Measurements from ENCODE around the gene MYH11. TPM values are rescaled to one million over a fixed set of nuclear protein-coding genes. Genes with fewer than 3 reads are reported as not detected.
"Not testable (repeated sequence)": the region's sequence is repeated elsewhere in the genome, so short reads cannot be mapped to it uniquely, and the experiment has no call there.

Gene MYH11
- total RNA-seq, 1 donor from 2014 or later, result not detected

GRCh38 chr16:15812401-15812750, 44.5 kb downstream of the MYH11 start:
- intact Hi-C loops (cut with micrococcal nuclease), result not testable (repeated sequence)

- intact Hi-C loops (cut with micrococcal nuclease), result no loop called here
These were observed 45.1 kb downstream of the MYH11 start for GRCh38 chr16:15811481-15812400.

DNA sequence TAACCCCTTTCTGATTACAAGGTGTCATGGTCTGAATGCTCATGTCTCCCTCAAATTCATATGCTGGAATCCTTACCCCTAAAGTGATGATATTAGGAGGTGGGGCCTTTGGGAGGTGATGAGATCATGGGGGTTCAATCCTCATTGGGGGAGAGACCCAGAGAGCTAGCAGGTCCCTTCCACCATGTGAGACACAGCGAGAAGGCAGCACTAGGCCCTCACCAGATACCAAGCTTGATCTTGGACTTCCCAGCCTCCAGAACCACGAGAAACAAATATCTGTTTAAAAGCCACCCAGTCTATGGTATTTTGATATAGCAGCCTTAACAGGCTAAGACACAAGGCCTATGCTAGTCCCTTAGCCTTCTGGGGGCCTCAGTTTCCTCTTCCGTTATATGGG, 45.9 kb downstream of the MYH11 start:
- intact Hi-C loops (cut with micrococcal nuclease), result no loop called here

DNA sequence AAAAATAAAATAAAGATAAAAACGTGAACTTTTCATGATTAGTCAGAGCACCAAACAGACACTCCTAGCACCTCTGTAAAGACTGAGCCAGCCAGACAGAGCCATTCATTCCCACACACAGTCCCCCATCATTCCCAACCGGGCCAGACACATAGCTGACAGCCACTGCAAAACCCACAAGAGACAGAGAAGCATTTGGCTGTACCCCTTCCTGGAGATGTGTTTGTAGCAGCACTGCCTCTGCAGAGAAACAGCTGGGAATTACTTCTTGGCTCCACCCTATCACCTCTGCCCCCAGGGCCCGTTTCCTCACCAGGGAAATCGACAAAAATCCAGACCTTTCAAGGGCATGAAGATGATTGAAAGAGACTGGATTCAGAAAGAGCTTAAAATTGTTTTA, 46.4 kb downstream of the MYH11 start:
- intact Hi-C loops (cut with micrococcal nuclease), result no loop called here

DNA sequence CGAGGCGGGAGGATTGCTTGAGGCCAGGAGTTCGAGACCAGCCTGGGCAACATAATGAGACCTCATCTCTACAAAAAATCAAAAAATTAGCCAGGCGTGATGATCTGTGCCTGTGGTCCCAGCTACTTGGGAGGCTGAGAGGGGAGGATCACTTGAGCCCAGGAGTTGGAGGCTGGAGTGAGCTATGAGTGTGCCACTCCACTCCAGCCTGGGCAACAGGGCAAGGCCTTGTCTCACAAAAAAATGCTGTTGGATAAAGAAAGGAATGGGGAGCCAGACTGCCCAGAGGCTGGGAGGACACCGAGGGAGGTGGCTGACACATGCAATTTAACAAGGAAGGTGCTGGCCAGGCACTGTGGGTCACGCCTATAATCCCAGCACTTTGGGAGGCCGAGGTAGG, 47.5 kb downstream of the MYH11 start:
- intact Hi-C loops (cut with micrococcal nuclease), result not testable (repeated sequence)

DNA sequence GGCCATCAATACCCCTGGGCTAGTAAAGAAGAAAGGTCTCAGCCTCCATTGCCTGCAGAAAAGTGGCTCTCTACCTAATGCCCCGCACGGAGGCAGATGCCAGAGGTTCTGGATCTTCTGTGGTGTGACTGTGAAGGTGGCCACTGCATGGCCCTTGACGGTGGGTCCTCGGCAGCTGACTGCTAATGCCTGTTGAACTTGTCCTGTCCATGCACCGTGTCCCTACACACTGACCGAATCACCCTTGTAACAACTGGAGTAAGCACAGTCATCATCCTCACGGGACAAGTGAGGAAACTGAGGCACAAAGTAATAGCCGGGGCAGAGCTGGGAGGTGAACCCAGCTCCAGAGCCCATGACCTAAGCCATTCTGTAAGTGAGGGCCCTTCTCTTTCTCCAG, 48.8 kb downstream of the MYH11 start:
- intact Hi-C loops (cut with micrococcal nuclease), result no loop called here

DNA sequence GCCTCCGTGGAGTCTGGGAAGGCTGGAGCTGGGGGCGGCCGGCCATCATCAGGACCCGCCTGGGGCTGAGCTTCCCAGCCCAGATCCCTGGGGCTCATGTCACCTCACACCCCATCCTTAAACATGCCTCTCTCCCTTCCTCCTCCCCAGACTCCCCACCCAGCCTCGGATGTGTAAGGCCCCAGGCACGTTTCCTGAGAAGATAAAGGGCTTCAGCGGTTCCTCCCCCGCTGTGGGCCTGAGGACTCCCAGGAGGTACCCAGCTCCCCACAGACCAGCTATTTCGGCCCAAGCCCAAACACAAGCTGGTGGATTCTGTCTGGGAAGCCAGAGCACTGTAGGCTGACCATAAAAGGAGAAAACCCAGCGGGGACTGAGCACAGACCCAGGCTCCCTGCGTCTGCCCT, 49.2 kb downstream of the MYH11 start:
- intact Hi-C loops (cut with micrococcal nuclease), result no loop called here

- intact Hi-C loops (cut with micrococcal nuclease), result no loop called here
These were observed 53.2 kb downstream of the MYH11 start for GRCh38 chr16:15803618-15804017.

GRCh38 chr16:15799851-15800495, 56.9 kb downstream of the MYH11 start:
- intact Hi-C loops (cut with micrococcal nuclease), result no loop called here

GRCh38 chr16:15798671-15799070, 58.2 kb downstream of the MYH11 start:
- intact Hi-C loops (cut with micrococcal nuclease), result no loop called here

- intact Hi-C loops (cut with micrococcal nuclease), result no loop called here
These were observed 59.9 kb downstream of the MYH11 start for GRCh38 chr16:15796885-15797284.

GRCh38 chr16:15795615-15796014, 61.2 kb downstream of the MYH11 start:
- intact Hi-C loops (cut with micrococcal nuclease), result no loop called here

- intact Hi-C loops (cut with micrococcal nuclease), result no loop called here
These were observed 64.3 kb downstream of the MYH11 start for GRCh38 chr16:15792563-15792971.

GRCh38 chr16:15790458-15790857, 66.4 kb downstream of the MYH11 start:
- intact Hi-C loops (cut with micrococcal nuclease), result no loop called here

- intact Hi-C loops (cut with micrococcal nuclease), result not testable (repeated sequence)
These were observed 67.0 kb downstream of the MYH11 start for GRCh38 chr16:15789816-15790215.

- intact Hi-C loops (cut with micrococcal nuclease), result no loop called here
These were observed 68.0 kb downstream of the MYH11 start for GRCh38 chr16:15788846-15789239.

DNA sequence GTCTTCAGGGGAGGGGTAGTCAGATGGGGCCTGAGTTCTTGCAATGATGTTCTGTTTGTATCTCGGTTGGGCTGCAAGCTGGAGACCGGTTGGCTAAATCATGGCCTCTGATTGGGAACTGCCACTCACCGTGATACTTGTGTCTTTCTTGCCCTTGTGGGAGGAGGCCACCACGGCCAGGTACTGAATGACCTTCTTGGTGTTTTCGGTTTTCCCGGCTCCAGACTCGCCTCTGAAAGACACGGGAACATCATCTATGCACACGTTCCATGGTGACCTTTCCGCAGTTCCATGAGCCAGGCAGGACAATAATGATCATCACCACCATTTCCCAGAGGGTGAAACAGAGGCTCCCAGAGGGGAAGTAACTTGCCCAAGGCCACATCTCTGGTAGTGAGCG, 70.3 kb downstream of the MYH11 start:
- intact Hi-C loops (cut with micrococcal nuclease), result no loop called here

DNA sequence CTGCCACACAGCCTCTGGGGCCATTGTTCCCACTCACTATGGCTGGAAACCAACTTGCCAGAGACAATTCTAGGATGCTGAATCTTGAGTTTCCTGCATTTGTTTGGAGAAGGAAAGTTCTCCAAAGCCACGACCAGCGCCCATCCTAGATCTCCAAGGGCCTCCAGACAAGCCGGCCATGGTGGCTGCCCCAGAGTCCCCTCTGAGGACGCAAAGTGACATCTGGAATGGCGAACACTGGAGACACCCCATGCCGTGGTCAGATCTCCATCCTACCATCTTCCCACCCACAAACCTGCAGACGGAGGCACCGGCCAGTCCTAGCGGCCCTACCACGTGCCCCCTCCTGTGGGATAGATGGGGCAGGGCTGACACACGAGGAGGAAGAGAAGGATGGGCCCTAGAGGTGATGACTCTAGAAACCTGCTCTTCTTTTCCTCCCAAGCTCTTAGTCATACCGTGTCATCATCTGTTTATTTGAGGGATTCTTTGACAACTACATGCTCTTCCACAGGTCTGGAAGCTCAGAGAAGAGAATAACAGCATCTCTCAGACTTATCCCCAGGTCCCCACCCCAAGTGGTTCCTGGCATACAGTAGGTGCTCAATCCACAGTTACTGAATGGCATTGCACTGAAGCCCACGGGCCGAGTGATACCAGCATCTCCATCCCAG, 71.3 kb downstream of the MYH11 start:
- intact Hi-C loops (cut with micrococcal nuclease), result no loop called here

GRCh38 chr16:15783985-15784384, 72.8 kb downstream of the MYH11 start:
- intact Hi-C loops (cut with micrococcal nuclease), result no loop called here

DNA sequence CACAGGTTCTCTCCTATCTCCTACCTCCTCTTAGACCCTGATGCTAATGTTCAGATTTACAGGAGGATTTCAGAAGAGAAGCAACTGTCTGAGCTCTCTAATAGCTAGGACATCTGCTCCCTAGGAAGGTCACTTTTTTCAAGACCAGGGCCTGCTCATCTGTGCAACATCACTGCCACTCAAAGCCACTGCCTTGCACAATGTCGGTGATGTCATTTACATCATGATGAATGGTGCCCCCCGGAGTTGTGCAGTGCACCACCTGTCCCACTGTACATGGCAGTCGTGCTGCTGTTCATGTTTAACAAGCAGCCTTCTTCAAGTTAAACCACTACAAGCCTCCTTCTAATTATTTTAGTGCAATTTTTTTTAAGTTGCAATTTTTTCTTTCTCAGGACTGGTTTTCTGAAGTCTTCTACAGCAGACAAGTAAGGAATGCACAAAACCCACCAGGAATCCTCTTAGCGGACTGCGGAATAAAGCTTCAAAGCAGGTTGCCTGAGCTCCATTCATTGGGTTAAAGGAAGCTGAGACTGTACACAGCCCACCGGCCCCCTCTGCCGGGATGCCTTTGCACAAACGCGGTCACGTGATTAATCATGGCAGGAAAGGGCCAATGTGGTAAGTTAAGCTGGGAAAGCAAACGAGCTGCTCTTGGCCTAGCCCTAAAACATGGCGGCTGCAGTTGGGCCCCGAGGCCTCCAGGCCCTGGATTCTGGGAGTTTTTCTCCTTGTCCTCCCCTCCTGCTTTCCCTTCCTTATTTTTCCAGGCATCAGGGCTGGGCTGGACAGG, 74.1 kb downstream of the MYH11 start:
- intact Hi-C loops (cut with micrococcal nuclease), result no loop called here

GRCh38 chr16:15781650-15782049, 75.2 kb downstream of the MYH11 start:
- intact Hi-C loops (cut with micrococcal nuclease), result no loop called here

Data from T-helper 1 cell treated with Interleukin-12 subunit alpha and Interleukin-12 subunit beta and Interleukin-4 antibody, amounts not matched to agents 30 ng/mL and 1 ng/mL, for 36 hours (primary cell).